A673 (cell line): ENCODE measurements around the gene USP32.

ENCODE experiments used
- EZH2 ChIP-seq: fragments of 200-600 bp; sonication (generic); IDR thresholded peaks from 2 replicates; pipeline ENCODE4 v1.6.1; 2017; ENCODE audit warnings: borderline replicate concordance, low read depth, mild to moderate bottlenecking, mixed read lengths, antibody characterized with exemption, low read length; ENCODE audit not compliant: poor library complexity, severe bottlenecking
- TF ChIP-seq, protein P1 (sequence below): fragments of 300-800, 200-600 bp; sonication (generic); conservative IDR thresholded peaks from 2 replicates; pipeline ENCODE4 v1.5.1; 2017; ENCODE audit warnings: low read depth, mild to moderate bottlenecking, antibody characterized with exemption, low read length, moderate library complexity, mixed read lengths

DNA sequence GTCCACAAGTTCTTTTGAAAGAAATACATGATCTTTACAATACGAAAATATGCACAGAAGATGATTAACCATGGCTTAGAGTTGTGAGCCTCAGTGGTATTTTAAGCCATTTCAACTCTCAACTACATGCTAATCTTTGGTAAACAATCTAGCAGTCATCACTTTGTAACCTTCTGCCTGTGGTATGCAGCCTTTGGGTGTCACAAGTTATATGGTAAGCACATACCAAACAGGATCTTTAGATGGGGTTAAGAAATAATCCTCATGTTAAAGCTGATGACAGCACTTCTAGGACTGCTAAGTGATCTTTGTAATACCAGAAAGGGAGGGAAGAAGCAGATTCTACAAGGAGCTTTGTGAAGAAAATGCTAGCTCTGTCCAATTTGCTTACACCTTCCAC, 167.9 kb downstream of the USP32 start:
- TF ChIP-seq, protein P1, sequence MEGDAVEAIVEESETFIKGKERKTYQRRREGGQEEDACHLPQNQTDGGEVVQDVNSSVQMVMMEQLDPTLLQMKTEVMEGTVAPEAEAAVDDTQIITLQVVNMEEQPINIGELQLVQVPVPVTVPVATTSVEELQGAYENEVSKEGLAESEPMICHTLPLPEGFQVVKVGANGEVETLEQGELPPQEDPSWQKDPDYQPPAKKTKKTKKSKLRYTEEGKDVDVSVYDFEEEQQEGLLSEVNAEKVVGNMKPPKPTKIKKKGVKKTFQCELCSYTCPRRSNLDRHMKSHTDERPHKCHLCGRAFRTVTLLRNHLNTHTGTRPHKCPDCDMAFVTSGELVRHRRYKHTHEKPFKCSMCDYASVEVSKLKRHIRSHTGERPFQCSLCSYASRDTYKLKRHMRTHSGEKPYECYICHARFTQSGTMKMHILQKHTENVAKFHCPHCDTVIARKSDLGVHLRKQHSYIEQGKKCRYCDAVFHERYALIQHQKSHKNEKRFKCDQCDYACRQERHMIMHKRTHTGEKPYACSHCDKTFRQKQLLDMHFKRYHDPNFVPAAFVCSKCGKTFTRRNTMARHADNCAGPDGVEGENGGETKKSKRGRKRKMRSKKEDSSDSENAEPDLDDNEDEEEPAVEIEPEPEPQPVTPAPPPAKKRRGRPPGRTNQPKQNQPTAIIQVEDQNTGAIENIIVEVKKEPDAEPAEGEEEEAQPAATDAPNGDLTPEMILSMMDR, result no peak
- TF ChIP-seq EZH2, result no peak
